HCT116 (cell line): Measurements from ENCODE around the gene DNLZ. TPM values are rescaled to one million over a fixed set of nuclear protein-coding genes. Genes with fewer than 3 reads are reported as not detected.

Source experiments
- ATAC-seq: fragments of 200-7000 bp; cut with Tn5 transposase; 2 replicates; pipeline ENCODE4 v1.9.1; 2020; ENCODE audit warnings: mild to moderate bottlenecking, moderate library complexity
- BruUV-seq: library from RNA; stranded (reverse); fragments of 400-500 nt; replicated peaks from 2 replicates; lab custom pipeline; 2021; lab: Mats Ljungman, UMichigan
- CTCF ChIA-PET: fragments of 300-600 bp; sonication (Branson Sonifier 250); formaldehyde crosslinking; loops from one replicate; lab custom pipeline; 2021; ENCODE audit warnings: antibody characterized with exemption; lab: Charles Lee
- POLR2A ChIA-PET: fragments of 300-600, 350-600 bp; sonication (Branson Sonifier 250); formaldehyde crosslinking; loops from one replicate; lab custom pipeline; 2021; ENCODE audit warnings: antibody characterized with exemption; lab: Charles Lee
- RAD21 ChIA-PET, 2 experiments: fragments of 300-600 bp; sonication (Branson Sonifier 250); formaldehyde crosslinking; loops; one replicate each; lab custom pipeline; 2023; ENCODE audit warnings: low total read pairs in 2 of 2; ENCODE audit not compliant: uncharacterized antibody in 2 of 2, unreplicated experiment in 2 of 2, low non-redundant PET in 1 of 2; lab: Charles Lee
- DNase-seq: peaks from one replicate; pipeline ENCODE4 v3.0.0-alpha.2; 2010; ENCODE audit warnings: low read depth, low spot score
- H2AFZ ChIP-seq: fragments of 200-600 bp; shearing (Covaris generic), sonication (generic); 2 replicates; pipeline ENCODE4 v1.6.1; 2017; ENCODE audit warnings: low read depth, mixed run types, mixed read lengths, antibody characterized with exemption, low read length; ENCODE audit not compliant: poor library complexity, severe bottlenecking
- H3K27ac ChIP-seq: 2 replicates; pipeline ENCODE4 v1.5.1; 2012; ENCODE audit warnings: low read depth, low read length
- H3K27me3 ChIP-seq: fragments of 200-600 bp; sonication (generic); 2 replicates; pipeline ENCODE4 v1.6.1; 2016; ENCODE audit warnings: mixed run types, low read length, mixed read lengths; ENCODE audit not compliant: insufficient read depth
- H3K36me3 ChIP-seq, 2 experiments: fragments of 200-500 bp in 1 of 2; fragments of 200-600 bp in 1 of 2; sonication (Bioruptor generic) in 1 of 2; sonication (generic) in 1 of 2; 2 replicates each; pipeline versions ENCODE4 v1.5.1 to v1.6.1; 2014 to 2016; ENCODE audit warnings: low read length in 2 of 2, inconsistent platforms in 1 of 2, mixed read lengths in 1 of 2, mixed run types in 1 of 2; ENCODE audit not compliant: insufficient read depth in 2 of 2, control insufficient read depth in 1 of 2
- H3K4me1 ChIP-seq, 2 experiments: fragments of 200-600 bp in 1 of 2; sonication (generic) in 1 of 2; 2 replicates each; pipeline versions ENCODE4 v1.5.1 to v1.6.1; 2012 to 2017; ENCODE audit warnings: low read length in 2 of 2, inconsistent platforms in 1 of 2, mild to moderate bottlenecking in 1 of 2, mixed read lengths in 1 of 2, mixed run types in 1 of 2, moderate library complexity in 1 of 2; ENCODE audit not compliant: insufficient read depth in 2 of 2, control insufficient read depth in 1 of 2
- H3K4me2 ChIP-seq: fragments of 200-600 bp; sonication (generic); 2 replicates; pipeline ENCODE4 v1.6.1; 2017; ENCODE audit warnings: mixed run types, low read length, mixed read lengths
- H3K4me3 ChIP-seq, 2 experiments: fragments of 200-600 bp in 1 of 2; sonication (generic) in 1 of 2; replicated peaks in 1 of 2; 2 replicates each; pipeline ENCODE4 v1.5.1; 2011 to 2016; ENCODE audit warnings: low read length in 2 of 2, control low read depth in 1 of 2, low read depth in 1 of 2, mild to moderate bottlenecking in 1 of 2, mixed read lengths in 1 of 2, mixed run types in 1 of 2
- H3K79me2 ChIP-seq: fragments of 200-600 bp; sonication (generic); 2 replicates; pipeline ENCODE4 v1.6.1; 2017; ENCODE audit warnings: mild to moderate bottlenecking, mixed run types, low read length, moderate library complexity, mixed read lengths; ENCODE audit not compliant: insufficient read depth
- H3K9ac ChIP-seq: fragments of 200-600 bp; sonication (generic); 2 replicates; pipeline ENCODE4 v1.6.1; 2016; ENCODE audit warnings: low read length, mixed read lengths
- H3K9me2 ChIP-seq: fragments of 200-600 bp; sonication (generic), shearing (Covaris generic); 2 replicates; pipeline ENCODE4 v1.6.1; 2017; ENCODE audit warnings: mixed run types, mild to moderate bottlenecking, moderate library complexity; ENCODE audit not compliant: insufficient read depth
- H3K9me3 ChIP-seq, 2 experiments: fragments of 200-500 bp in 1 of 2; fragments of 200-600 bp in 1 of 2; sonication (Bioruptor generic) in 1 of 2; sonication (generic) in 1 of 2; 2 replicates each; pipeline ENCODE4 v1.6.1; 2014 to 2017; ENCODE audit warnings: low read length in 2 of 2, mixed read lengths in 2 of 2, inconsistent platforms in 1 of 2, low read depth in 1 of 2, mild to moderate bottlenecking in 1 of 2, mixed run types in 1 of 2, moderate library complexity in 1 of 2; ENCODE audit not compliant: control insufficient read depth in 1 of 2, insufficient read depth in 1 of 2
- H4K20me1 ChIP-seq: fragments of 200-600 bp; sonication (generic), shearing (Covaris generic); 2 replicates; pipeline ENCODE4 v1.6.1; 2017; ENCODE audit warnings: mixed run types, mild to moderate bottlenecking, moderate library complexity; ENCODE audit not compliant: insufficient read depth
- ATF3 ChIP-seq: IDR thresholded peaks from 2 replicates; pipeline ENCODE4 v1.6.1; 2012
- CBX3 ChIP-seq: IDR thresholded peaks from 2 replicates; pipeline ENCODE4 v1.6.1; 2012; ENCODE audit warnings: low read depth
- CTCF ChIP-seq, 3 experiments: fragments of 200-600 bp in 1 of 3; sonication (generic) in 1 of 3; IDR thresholded peaks in 2 of 3; conservative IDR thresholded peaks in 1 of 3; 2 replicates each; pipeline ENCODE4 v1.5.1; 2012 to 2017; ENCODE audit warnings: low read depth in 2 of 3, low read length in 2 of 3, antibody characterized with exemption in 1 of 3, borderline replicate concordance in 1 of 3, control low read depth in 1 of 3, mild to moderate bottlenecking in 1 of 3, mixed read lengths in 1 of 3, mixed run types in 1 of 3, moderate library complexity in 1 of 3; ENCODE audit not compliant: insufficient read depth in 1 of 3
- ELF1 ChIP-seq: IDR thresholded peaks from 2 replicates; pipeline ENCODE4 v1.6.1; 2012; ENCODE audit warnings: low read depth, borderline replicate concordance
- EZH2 ChIP-seq: fragments of 200-600 bp; sonication (generic); IDR thresholded peaks from 2 replicates; pipeline ENCODE4 v1.6.1; 2017; ENCODE audit warnings: antibody characterized with exemption, mixed run types
- EZH2phosphoT487 ChIP-seq: fragments of 200-600 bp; IDR thresholded peaks from 2 replicates; pipeline ENCODE4 v1.6.1; 2018; ENCODE audit warnings: antibody characterized with exemption, borderline replicate concordance
- JUND ChIP-seq: IDR thresholded peaks from 2 replicates; pipeline ENCODE4 v1.6.1; 2012
- MAX ChIP-seq: IDR thresholded peaks from 2 replicates; pipeline ENCODE4 v1.6.1; 2012
- POLR2A ChIP-seq: IDR thresholded peaks from 2 replicates; pipeline ENCODE4 v1.7.0; 2011; ENCODE audit warnings: borderline replicate concordance; ENCODE audit not compliant: insufficient read depth, insufficient read length; ENCODE audit errors: extremely low read depth
- POLR2AphosphoS5 ChIP-seq: IDR thresholded peaks from 2 replicates; pipeline ENCODE4 v1.6.1; 2011; ENCODE audit warnings: mild to moderate bottlenecking, low read depth, low read length, moderate library complexity
- REST ChIP-seq: IDR thresholded peaks from 2 replicates; pipeline ENCODE4 v1.6.1; 2012; ENCODE audit warnings: low read depth
- SP1 ChIP-seq: IDR thresholded peaks from 2 replicates; pipeline ENCODE4 v1.6.1; 2012; ENCODE audit warnings: low read depth
- TCF7L2 ChIP-seq: IDR thresholded peaks from 2 replicates; pipeline ENCODE4 v1.7.0; 2011; ENCODE audit warnings: borderline replicate concordance, inconsistent platforms; ENCODE audit not compliant: insufficient read depth, insufficient read length; ENCODE audit errors: extremely low read depth
- YY1 ChIP-seq: IDR thresholded peaks from 2 replicates; pipeline ENCODE4 v1.6.1; 2011; ENCODE audit warnings: low read length, low read depth, moderate library complexity, mild to moderate bottlenecking; ENCODE audit not compliant: insufficient replicate concordance; ENCODE audit errors: extremely low read depth
- ZNF274 ChIP-seq: fragments of 200-500 bp; sonication (Bioruptor generic); IDR thresholded peaks from 2 replicates; pipeline ENCODE4 v1.6.1; 2014; ENCODE audit warnings: mild to moderate bottlenecking, low read depth, low read length, inconsistent platforms
- intact Hi-C: fragments of 100-400 bp; cut with micrococcal nuclease; formaldehyde crosslinking; loops from 2 replicates; pipeline ENCODE4 v1.10.0; 2022
- total RNA-seq: library from RNA; stranded (reverse); gene quantifications from one replicate; pipeline ENCODE4 v1.2.1, GENCODE V29; 2021; ENCODE audit not compliant: unreplicated experiment

Gene DNLZ
- total RNA-seq, 1 experiment from 2014 or later = 21.9 TPM

GRCh38 chr9:136348691-136349090 lies 14.9 kb downstream of the DNLZ start:
- no peaks in the 10 kb centered on the region for H3K79me2 ChIP-seq
- H3K9ac ChIP-seq = no peak overlapping the region
- H3K27ac ChIP-seq = no peak overlapping the region
- H4K20me1 ChIP-seq = no peaks in the 10 kb centered on the region
- intact Hi-C loops = no loop called here
- ATAC-seq = no peak
- no TSS peak for BruUV-seq
- CTCF ChIA-PET = no interaction called here
- H3K4me2 ChIP-seq = no peak overlapping the region
- H3K9me2 ChIP-seq = no peaks in the 10 kb centered on the region
- H3K9me3 ChIP-seq = no peaks in the 10 kb centered on the region
- no peak overlapping the region for H3K4me3 ChIP-seq
- no peak overlapping the region for H2AFZ ChIP-seq
- POLR2A ChIA-PET = no interaction called here
- no peaks in the 10 kb centered on the region for H3K36me3 ChIP-seq
- H3K27me3 ChIP-seq = no peaks in the 10 kb centered on the region
- DNase-seq = no peak
- TF ChIP-seq MAX (no peak), CTCF (IDR thresholded peaks at IDR 0.05 in 2 of 3, conservative IDR thresholded peaks at IDR 0.05 in 1 of 3; ENCODE audit: borderline replicate concordance in 1 of 3, insufficient read depth in 1 of 3, low read depth in 2 of 3, low read length in 2 of 3) (no peak), ATF3 (no peak), REST (no peak), EZH2phosphoT487 (no peak), ELF1 (no peak), POLR2AphosphoS5 (no peak), SP1 (no peak), CBX3 (no peak), EZH2 (no peak), POLR2A (no peak), JUND (no peak), YY1 (no peak), TCF7L2 (no peak), ZNF274 (no peak)
- TF ChIP-seq, all 23 proteins: peak for 0
- peaks cover 12 to 23% of the 10 kb centered on the region in 2 experiments; a peak in 3 of 4 replicates for H3K4me1 ChIP-seq
- RAD21 ChIA-PET = no interaction called here
